ENCODE results near the gene STARD10.

STARD10 gene

DNA sequence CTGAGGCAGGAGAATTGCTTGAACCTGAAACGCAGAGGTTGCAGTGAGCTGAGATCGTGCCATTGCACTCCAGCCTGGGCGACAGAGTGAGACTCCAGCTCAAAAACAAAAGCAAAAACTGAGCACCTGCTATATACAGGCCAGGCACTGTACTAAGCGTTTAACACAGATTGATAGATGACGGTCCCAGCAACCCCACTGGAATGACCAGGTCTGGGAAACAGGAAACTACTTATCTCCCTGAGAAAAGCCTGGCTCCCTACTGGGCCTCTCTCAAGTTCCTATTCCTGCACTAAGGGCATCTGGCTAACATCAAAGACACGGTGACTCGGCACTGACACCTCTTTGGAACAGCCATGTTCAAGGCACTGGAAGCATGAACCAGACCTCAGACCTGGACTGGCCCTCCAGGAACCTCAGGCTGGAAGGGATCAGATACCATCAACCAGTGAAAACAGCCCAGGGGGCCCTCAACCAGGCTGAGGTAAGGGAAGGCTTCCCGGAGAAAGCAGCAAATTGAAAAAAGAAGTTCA lies 58.3 kb downstream of the STARD10 start:
- TF ChIP-seq, protein P1, sequence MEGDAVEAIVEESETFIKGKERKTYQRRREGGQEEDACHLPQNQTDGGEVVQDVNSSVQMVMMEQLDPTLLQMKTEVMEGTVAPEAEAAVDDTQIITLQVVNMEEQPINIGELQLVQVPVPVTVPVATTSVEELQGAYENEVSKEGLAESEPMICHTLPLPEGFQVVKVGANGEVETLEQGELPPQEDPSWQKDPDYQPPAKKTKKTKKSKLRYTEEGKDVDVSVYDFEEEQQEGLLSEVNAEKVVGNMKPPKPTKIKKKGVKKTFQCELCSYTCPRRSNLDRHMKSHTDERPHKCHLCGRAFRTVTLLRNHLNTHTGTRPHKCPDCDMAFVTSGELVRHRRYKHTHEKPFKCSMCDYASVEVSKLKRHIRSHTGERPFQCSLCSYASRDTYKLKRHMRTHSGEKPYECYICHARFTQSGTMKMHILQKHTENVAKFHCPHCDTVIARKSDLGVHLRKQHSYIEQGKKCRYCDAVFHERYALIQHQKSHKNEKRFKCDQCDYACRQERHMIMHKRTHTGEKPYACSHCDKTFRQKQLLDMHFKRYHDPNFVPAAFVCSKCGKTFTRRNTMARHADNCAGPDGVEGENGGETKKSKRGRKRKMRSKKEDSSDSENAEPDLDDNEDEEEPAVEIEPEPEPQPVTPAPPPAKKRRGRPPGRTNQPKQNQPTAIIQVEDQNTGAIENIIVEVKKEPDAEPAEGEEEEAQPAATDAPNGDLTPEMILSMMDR (IDR thresholded peaks at IDR 0.05; ENCODE audit: low read depth, low read length): no peak
- no peak for DNase-seq (ENCODE audit: extremely low read depth, low read depth)

DNA sequence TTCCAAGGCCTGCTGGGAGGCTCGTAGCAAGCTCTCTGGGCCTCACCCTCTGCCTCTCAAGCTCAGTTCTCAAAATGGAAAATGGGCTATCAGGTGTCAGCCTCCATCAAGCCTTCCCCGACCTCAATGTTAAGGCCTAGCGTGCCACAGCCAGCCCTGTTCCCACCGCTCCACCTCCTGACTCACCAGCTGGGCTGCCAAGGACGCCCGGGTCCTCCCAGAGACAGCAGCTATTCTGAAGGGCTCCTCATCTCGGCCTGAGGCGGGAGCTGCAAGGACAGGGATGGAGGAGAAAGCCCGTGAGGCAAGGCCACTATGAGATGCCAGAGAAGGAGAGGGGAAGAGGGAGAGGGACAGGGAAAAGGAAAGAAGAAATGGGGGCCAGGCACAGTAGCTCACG lies 61.5 kb downstream of the STARD10 start:
- no peak for DNase-seq (ENCODE audit: extremely low read depth, low read depth)

DNA sequence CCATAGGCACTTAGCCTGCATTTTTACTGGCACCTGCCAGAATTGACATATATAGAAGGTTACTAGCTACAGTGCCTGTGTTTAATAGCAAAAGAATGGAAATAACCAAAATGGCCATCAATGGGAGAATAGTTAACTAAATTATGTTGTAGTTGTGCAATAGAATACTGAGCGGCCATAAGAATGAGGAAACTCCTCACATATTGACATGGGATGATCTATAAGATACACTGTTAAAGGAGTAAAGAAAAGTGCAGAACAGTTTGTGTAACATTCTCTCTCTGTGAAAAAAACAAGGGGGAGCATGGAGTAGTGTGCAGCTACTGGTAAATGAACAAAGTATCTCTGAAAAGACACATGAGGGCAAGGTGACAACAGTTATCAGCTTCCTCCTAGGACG lies 63.1 kb downstream of the STARD10 start:
- TF ChIP-seq, protein P1 (IDR thresholded peaks at IDR 0.05; ENCODE audit: low read depth, low read length): no peak
- DNase-seq (ENCODE audit: extremely low read depth, low read depth): no peak

More for the DNA sequence above, 61.5 kb downstream of the STARD10 start:
- TF ChIP-seq, protein P1 (IDR thresholded peaks at IDR 0.05; ENCODE audit: low read depth, low read length): no peak

DNA sequence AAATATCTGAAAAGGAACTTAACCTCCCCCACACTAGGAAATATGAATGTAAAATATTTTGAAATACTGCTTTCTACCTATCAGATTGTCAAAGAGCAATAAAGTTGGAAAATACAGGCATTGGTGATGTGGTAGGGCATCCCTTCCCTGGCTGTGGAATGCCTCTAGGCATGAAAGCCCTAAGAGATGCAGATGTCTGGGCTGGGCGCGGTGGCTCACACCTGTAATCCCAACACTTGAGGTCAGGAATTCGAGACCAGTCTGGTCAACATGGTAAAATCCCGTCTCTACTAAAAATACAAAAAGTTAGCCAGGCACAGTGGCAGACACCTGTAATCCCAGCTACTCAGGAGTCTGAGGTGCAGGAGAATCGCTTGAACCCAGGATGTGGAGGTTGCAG lies 63.6 kb downstream of the STARD10 start:
- no peak for DNase-seq (ENCODE audit: extremely low read depth, low read depth)
- TF ChIP-seq, protein P1 (IDR thresholded peaks at IDR 0.05; ENCODE audit: low read depth, low read length): no peak

DNA sequence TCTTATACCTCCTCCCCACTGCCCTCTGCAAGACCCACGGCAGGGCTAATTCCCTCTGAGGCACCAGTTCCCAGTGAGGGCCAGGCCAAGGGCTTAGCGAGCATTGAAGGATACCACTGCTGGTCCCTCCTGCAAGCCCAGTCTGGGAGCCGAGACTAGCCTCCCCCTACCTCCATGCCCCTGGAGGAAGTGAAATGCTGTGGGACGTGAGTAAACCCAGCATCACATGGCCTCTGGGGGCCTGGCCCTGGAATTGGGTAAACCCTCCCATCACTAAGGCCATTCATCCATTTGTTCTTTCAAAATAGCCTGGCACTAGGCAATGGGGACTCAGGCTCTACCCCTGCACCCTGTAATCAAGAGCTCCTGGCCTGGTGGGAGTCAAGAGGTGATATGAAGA lies 66.3 kb downstream of the STARD10 start:
- DNase-seq (ENCODE audit: extremely low read depth, low read depth): no peak
- TF ChIP-seq, protein P1 (IDR thresholded peaks at IDR 0.05; ENCODE audit: low read depth, low read length): no peak

DNA sequence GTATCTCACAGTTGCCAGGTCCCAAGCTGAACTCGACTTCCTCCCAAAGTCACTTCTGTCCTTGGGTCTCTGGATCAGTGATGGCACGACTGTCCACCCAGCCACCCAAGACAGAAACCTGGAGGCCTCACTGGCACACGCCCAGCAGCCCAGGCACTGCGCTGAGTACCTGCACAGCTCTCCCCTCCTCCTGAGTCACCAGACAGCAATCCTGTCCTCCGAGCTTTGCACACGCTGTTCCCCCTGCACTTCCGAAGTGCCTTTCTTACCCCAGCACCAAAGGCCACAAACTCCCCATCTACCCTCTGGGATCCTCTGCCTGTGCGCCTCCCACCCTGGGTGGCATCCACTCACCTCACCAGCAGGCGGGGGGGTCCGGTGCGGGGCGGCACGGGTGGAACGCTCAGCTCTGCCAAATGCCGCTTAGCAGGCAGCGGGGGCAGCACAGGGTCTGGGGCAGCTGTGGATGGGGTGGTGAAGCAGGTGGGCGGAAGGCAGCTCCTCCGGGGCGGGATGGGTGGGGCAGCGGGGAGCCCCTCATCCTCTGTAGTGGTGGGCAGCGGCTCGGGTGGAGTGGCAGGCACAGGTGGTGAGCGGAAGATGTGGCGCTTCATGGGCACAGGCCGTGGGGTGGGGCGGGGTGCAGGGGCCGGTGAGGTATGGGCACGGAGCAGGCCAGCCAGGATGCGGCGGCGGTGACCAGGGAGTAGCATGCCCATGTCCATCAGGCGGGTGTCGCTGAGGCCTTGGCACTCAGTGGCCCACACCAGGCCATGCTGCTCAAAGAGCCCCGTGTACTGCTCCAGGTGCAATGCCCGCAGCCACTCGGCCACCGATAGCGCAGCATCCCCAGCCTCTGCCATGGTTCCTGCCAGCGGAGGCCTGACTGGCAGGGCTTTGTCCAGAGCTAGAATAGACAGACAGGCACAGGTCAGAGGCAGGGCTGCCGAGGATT lies 67.3 kb downstream of the STARD10 start:
- no peak for DNase-seq (ENCODE audit: extremely low read depth, low read depth)
- TF ChIP-seq, protein P1 (IDR thresholded peaks at IDR 0.05; ENCODE audit: low read depth, low read length): no peak

DNA sequence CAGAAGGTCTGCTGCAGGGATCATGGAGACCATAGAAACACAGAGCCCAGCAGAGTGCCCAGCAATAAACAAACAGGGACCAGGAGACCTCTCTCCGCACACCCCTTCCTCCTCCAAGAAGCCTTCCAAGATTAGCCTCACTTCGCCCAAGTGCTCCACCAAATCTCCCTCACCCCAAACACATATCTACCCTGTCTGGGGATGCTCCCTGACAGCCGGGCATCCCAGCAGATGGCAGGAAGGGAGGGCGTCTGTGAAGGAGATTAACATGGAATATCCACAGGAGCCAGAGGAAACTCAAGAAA lies 68.2 kb downstream of the STARD10 start:
- DNase-seq (ENCODE audit: extremely low read depth, low read depth): no peak
- TF ChIP-seq, protein P1 (IDR thresholded peaks at IDR 0.05; ENCODE audit: low read depth, low read length): no peak
